Coronary artery (tissue), 2 donors: ENCODE measurements around the gene ZSCAN20.

Experiments
- DNase-seq: peaks from one replicate; pipeline ENCODE4 v3.0.0-alpha.2; 2017; ENCODE audit warnings: low spot score
- H3K27ac ChIP-seq, 2 donors: fragments of 200-600 bp; sonication (generic); one replicate each; pipeline ENCODE4 v1.5.1; 2016 to 2019
- H3K4me3 ChIP-seq: fragments of 200-600 bp; sonication (generic); 2 replicates; pipeline ENCODE4 v1.5.1; 2016; ENCODE audit warnings: mild to moderate bottlenecking, moderate library complexity
- CTCF ChIP-seq: fragments of 200-600 bp; sonication (generic); IDR thresholded peaks from one replicate; pipeline ENCODE4 v1.5.1; 2019; ENCODE audit warnings: antibody characterized with exemption

Gene ZSCAN20

GRCh38 chr1:33524586-33524985, 52.1 kb downstream of the ZSCAN20 start:
- Histone ChIP-seq H3K4me3 (no peak overlapping the region), H3K27ac (no peak overlapping the region)
- no peak for DNase-seq
- TF ChIP-seq CTCF: no peak

GRCh38 chr1:33527934-33528333, 55.5 kb downstream of the ZSCAN20 start:
- no peak overlapping the region for H3K27ac ChIP-seq
- no peak for TF ChIP-seq CTCF
- DNase-seq: no peak
- H3K4me3 ChIP-seq: no peak overlapping the region

- no peak for TF ChIP-seq CTCF
- Histone ChIP-seq H3K27ac (no peak overlapping the region), H3K4me3 (no peak overlapping the region)
- DNase-seq: no peak
These were observed 57.5 kb downstream of the ZSCAN20 start for GRCh38 chr1:33529957-33530356.

- no peak for DNase-seq
- H3K27ac ChIP-seq: no peak overlapping the region
- H3K4me3 ChIP-seq: no peak overlapping the region
- no peak for TF ChIP-seq CTCF
These were observed 59.8 kb downstream of the ZSCAN20 start for GRCh38 chr1:33532250-33532649.

- no peak for DNase-seq
- H3K27ac ChIP-seq: no peak overlapping the region
- no peak for TF ChIP-seq CTCF
- no peak overlapping the region for H3K4me3 ChIP-seq
These were observed 60.5 kb downstream of the ZSCAN20 start for GRCh38 chr1:33532936-33533335.

- Histone ChIP-seq H3K4me3 (no peak overlapping the region), H3K27ac (no peak overlapping the region)
- no peak for TF ChIP-seq CTCF
- DNase-seq: no peak
These were observed 62.9 kb downstream of the ZSCAN20 start for GRCh38 chr1:33535334-33535733.

GRCh38 chr1:33537885-33538284, 65.4 kb downstream of the ZSCAN20 start:
- Histone ChIP-seq H3K4me3 (no peak overlapping the region), H3K27ac (no peak overlapping the region)
- no peak for TF ChIP-seq CTCF
- DNase-seq: no peak
